Fibroblast of skin of back (primary cell): ENCODE measurements around the gene KCNH1.

Experiments
- DNase-seq: peaks from one replicate; pipeline ENCODE4 v3.0.0-alpha.2; 2013

Gene KCNH1

DNA sequence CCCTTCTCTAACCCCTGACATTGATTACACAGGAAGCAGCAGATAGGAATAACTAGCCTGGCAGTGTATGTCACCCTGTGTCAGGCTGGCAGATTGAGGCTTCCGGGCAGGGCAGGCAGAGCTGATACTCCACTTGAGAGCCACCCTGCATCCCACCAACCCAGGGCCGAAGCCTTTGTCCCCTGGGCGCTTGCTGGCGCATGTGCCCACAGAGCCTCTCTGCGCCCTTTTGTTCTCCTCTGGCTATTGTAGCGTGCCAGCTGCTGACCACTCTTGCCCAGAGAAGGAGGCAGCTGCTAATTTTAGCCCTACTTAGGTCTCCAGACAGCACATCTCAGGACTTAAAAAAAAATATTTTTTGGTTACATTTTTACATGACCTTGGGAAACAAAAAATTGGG, 500.3 kb downstream of the KCNH1 start:
- no peak for DNase-seq

DNA sequence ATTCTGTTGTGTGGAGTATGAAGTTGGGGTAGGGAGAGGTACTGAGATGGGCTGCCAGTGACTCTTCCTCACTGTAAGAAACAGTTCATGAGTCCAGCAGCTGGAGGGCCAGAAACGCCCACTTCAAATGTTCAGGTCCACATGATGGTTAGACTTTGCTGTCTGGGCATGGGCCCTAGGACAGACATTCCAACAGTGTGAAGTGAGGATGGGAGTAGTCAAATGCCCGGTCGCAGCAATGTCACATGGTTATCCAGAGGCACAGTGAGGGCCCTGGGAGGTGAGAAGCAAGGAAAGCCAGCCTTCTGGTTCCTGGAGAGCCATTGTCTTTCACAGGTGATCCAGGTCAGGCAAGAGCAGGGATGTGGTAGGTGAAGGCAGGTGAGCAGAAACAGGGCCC, 500.8 kb downstream of the KCNH1 start:
- no peak for DNase-seq

DNA sequence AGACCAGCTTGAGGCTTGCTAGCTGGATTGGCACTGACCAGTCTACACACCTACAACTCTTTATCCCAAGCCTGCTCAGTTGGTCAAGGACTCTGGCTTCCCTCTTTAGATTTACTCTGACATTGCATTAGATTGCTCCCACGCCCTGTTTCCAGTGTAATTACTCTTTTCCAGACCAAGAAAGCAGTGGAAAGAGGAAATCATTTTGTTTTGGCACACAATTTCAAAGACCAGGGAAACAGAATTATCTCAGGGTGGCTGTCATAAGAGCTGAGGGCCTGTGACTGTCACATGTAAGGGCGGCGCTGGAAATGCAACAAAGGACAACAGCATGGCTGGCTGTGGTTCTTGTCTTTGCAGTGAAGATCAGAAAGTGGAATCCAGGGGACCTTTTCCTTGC, 502.5 kb downstream of the KCNH1 start:
- DNase-seq: no peak

DNA sequence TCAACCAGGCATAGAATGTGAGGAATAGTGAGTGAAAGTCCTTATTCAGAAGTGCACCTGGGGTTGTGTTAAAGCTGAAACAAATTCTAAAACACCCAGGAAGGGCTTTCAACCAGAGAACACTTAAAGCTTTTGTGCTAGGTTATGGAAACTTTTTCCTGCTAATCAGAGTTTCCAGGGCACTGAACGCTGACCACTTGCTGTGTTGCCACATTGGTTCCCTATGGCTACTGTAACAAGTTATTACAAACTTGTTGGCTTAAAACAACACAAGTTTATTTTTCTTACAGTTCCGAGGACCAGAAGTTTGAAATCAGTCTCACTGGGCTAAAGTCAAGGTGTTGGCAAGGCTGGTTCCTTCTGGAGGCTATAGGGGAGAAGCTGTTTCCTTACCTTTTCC, 504.7 kb downstream of the KCNH1 start:
- no peak for DNase-seq

DNA sequence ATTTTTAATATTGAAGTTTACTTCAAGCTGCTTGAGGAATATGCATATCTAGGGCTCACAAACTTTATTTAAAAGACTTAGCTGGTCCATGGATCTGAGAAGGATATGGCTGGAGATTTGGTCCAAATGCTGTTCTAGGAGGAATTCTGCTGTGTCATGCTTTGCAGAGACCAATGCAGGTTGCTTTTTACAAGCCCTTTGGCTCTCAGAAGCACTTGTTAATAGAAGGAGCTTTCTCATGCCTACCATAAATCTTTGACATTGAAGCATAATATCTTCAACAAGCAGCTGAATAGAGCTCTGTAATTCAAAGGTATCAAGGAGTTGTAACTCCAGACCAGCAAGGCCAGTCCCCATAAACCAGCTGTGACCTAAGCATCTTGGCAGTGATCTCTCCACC, 506.2 kb downstream of the KCNH1 start:
- DNase-seq: no peak
